MM.1S (cell line): ENCODE data around the gene SHISA7.
A peak's percentile ranks its signal among the peaks of the same experiment; 100 is the strongest.

ENCODE experiments used
- DNase-seq: peaks from one replicate; pipeline ENCODE4 v3.0.0-alpha.2; 2015
- H2AFZ ChIP-seq: fragments of 300-600 bp; sonication (generic); 2 replicates; pipeline ENCODE4 v1.6.0; 2016; ENCODE audit warnings: antibody characterized with exemption, low read length
- H3F3A ChIP-seq: fragments of 300-600 bp; sonication (generic); 2 replicates; pipeline ENCODE4 v1.6.1; 2016; ENCODE audit warnings: mild to moderate bottlenecking, antibody characterized with exemption, low read length, moderate library complexity, mixed read lengths; ENCODE audit not compliant: insufficient read depth
- H3K27ac ChIP-seq: fragments of 300-600 bp; sonication (generic); 2 replicates; pipeline ENCODE4 v1.5.1; 2016; ENCODE audit warnings: mild to moderate bottlenecking, low read length
- H3K27me3 ChIP-seq: fragments of 300-600 bp; sonication (generic); replicated peaks from 2 replicates; pipeline ENCODE4 v1.6.0; 2016; ENCODE audit warnings: low read length; ENCODE audit not compliant: insufficient read depth
- H3K36me3 ChIP-seq: fragments of 300-600 bp; sonication (generic); replicated peaks from 2 replicates; pipeline ENCODE4 v1.6.1; 2016; ENCODE audit warnings: mild to moderate bottlenecking, low read length, mixed read lengths; ENCODE audit not compliant: insufficient read depth
- H3K4me1 ChIP-seq: fragments of 300-600 bp; sonication (generic); 2 replicates; pipeline ENCODE4 v1.6.1; 2016; ENCODE audit warnings: low read length, mixed read lengths
- H3K4me2 ChIP-seq: fragments of 300-600 bp; sonication (generic); 2 replicates; pipeline ENCODE4 v1.6.0; 2016; ENCODE audit warnings: low read depth, low read length
- H3K4me3 ChIP-seq: fragments of 300-600 bp; sonication (generic); 2 replicates; pipeline ENCODE4 v1.5.1; 2016; ENCODE audit warnings: low read length, mixed read lengths
- H3K79me2 ChIP-seq: fragments of 300-600 bp; sonication (generic); 2 replicates; pipeline ENCODE4 v1.6.1; 2016; ENCODE audit warnings: mixed run types, low read length, mixed read lengths
- H3K9ac ChIP-seq: fragments of 300-600 bp; sonication (generic); 2 replicates; pipeline ENCODE4 v1.6.1; 2016; ENCODE audit warnings: low read length, mixed read lengths
- H3K9me2 ChIP-seq: fragments of 300-600 bp; sonication (generic); replicated peaks from 2 replicates; pipeline ENCODE4 v1.6.1; 2016; ENCODE audit warnings: mild to moderate bottlenecking, low read length, mixed read lengths; ENCODE audit not compliant: insufficient read depth
- H3K9me3 ChIP-seq: fragments of 300-600 bp; sonication (generic); replicated peaks from 2 replicates; pipeline ENCODE4 v1.6.1; 2016; ENCODE audit warnings: mild to moderate bottlenecking, low read length, mixed read lengths; ENCODE audit not compliant: insufficient read depth
- H4K20me1 ChIP-seq: fragments of 300-600 bp; sonication (generic); 2 replicates; pipeline ENCODE4 v1.6.1; 2016; ENCODE audit warnings: mild to moderate bottlenecking, low read length, moderate library complexity, mixed read lengths; ENCODE audit not compliant: insufficient read depth
- EZH2 ChIP-seq: fragments of 300-600 bp; sonication (generic); optimal IDR thresholded peaks from 2 replicates; pipeline ENCODE3; 2017; ENCODE audit warnings: low read depth, mild to moderate bottlenecking, antibody characterized with exemption, low read length, mixed read lengths
- EZH2phosphoT487 ChIP-seq: fragments of 300-600 bp; sonication (generic); IDR thresholded peaks from 2 replicates; pipeline ENCODE4 v1.6.1; 2018; ENCODE audit warnings: antibody characterized with exemption, low read length
- TF ChIP-seq, protein P1 (sequence below): fragments of 300-600 bp; sonication (generic); IDR thresholded peaks from 2 replicates; pipeline ENCODE4 v1.5.1; 2016; ENCODE audit warnings: antibody characterized with exemption, low read length, mixed read lengths

The SHISA7 gene

DNA sequence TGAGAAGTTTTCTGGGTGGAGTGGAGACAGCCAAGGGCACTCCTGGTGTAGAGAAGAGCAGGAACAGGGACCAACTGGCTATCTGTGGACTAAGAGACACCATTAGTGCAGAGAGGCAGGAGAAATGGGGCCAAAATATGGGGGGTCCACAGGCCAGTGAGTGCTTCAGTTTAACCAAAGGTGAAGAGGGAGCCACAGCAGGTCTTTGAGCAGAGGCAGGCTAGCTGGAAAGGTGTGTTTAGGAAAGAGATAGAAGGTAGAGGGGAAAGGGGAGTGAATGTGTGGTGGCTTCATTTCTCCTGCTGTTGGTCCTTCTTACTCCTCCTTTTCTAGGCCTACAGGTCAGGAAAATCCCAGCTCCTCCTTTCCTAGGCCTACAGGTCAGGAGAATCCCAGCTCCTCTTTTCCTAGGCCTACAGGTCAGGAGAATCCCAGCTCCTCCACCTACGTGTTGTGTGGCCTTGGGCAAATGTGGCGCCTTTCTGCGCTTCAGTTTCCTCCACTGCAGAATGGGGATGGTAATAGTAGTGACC lies 60.5 kb downstream of the SHISA7 start:
- H3K9ac ChIP-seq: peak overlapping the region; percentile 74; the same call in 1 of the 2 replicates
- no peaks in the 10 kb centered on the region for H3K27me3 ChIP-seq
- peak overlapping the region; percentile 68; the same call in 1 of the 2 replicates for H3K4me3 ChIP-seq
- H3K9me2 ChIP-seq: no peaks in the 10 kb centered on the region
- H3K27ac ChIP-seq: no peak overlapping the region
- peaks cover 48% of the 10 kb centered on the region for H3K79me2 ChIP-seq
- H3K36me3 ChIP-seq: peaks cover 9% of the 10 kb centered on the region; the same call in 1 of the 2 replicates
- TF ChIP-seq, protein P1, sequence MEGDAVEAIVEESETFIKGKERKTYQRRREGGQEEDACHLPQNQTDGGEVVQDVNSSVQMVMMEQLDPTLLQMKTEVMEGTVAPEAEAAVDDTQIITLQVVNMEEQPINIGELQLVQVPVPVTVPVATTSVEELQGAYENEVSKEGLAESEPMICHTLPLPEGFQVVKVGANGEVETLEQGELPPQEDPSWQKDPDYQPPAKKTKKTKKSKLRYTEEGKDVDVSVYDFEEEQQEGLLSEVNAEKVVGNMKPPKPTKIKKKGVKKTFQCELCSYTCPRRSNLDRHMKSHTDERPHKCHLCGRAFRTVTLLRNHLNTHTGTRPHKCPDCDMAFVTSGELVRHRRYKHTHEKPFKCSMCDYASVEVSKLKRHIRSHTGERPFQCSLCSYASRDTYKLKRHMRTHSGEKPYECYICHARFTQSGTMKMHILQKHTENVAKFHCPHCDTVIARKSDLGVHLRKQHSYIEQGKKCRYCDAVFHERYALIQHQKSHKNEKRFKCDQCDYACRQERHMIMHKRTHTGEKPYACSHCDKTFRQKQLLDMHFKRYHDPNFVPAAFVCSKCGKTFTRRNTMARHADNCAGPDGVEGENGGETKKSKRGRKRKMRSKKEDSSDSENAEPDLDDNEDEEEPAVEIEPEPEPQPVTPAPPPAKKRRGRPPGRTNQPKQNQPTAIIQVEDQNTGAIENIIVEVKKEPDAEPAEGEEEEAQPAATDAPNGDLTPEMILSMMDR: no peak
- TF ChIP-seq EZH2phosphoT487 (no peak), EZH2 (no peak)
- DNase-seq: no peak
- peak overlapping the region; percentile 63; the same call in 1 of the 2 replicates for H3K4me2 ChIP-seq
- H4K20me1 ChIP-seq: peaks cover 15% of the 10 kb centered on the region
- H2AFZ ChIP-seq: no peak overlapping the region
- no peaks in the 10 kb centered on the region for H3K9me3 ChIP-seq
- peaks cover 29% of the 10 kb centered on the region for H3K4me1 ChIP-seq
- peaks cover 35% of the 10 kb centered on the region for H3F3A ChIP-seq

DNA sequence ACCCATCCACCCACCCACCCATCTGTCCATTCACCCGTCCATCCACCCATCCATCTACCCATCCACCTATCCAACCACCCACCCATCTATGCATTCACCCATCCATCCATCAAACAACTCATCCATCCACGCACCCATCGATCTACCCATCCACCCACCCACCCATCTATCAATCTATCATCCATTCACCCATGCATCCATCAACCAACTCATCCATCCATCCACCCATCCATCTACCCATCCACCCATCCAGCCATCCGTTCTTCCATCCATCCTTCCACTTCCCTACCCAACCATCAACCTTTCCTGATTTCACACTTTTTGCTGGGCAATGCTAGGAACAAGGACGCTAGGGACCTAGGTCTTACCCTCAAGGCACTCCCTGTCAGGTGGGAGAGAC lies 61.1 kb downstream of the SHISA7 start:
- H2AFZ ChIP-seq: no peak overlapping the region
- H3F3A ChIP-seq: peaks cover 30% of the 10 kb centered on the region
- no peak overlapping the region for H3K27ac ChIP-seq
- H3K4me1 ChIP-seq: peaks cover 23% of the 10 kb centered on the region
- H3K36me3 ChIP-seq: peaks cover 5% of the 10 kb centered on the region; the same call in 1 of the 2 replicates
- H4K20me1 ChIP-seq: peaks cover 10% of the 10 kb centered on the region
- H3K4me3 ChIP-seq: no peak overlapping the region
- no peak for TF ChIP-seq EZH2
- H3K79me2 ChIP-seq: peaks cover 42% of the 10 kb centered on the region
- no peaks in the 10 kb centered on the region for H3K27me3 ChIP-seq
- no peaks in the 10 kb centered on the region for H3K9me2 ChIP-seq
- no peaks in the 10 kb centered on the region for H3K9me3 ChIP-seq
- no peak overlapping the region for H3K4me2 ChIP-seq
- DNase-seq: no peak
- H3K9ac ChIP-seq: no peak overlapping the region

DNA sequence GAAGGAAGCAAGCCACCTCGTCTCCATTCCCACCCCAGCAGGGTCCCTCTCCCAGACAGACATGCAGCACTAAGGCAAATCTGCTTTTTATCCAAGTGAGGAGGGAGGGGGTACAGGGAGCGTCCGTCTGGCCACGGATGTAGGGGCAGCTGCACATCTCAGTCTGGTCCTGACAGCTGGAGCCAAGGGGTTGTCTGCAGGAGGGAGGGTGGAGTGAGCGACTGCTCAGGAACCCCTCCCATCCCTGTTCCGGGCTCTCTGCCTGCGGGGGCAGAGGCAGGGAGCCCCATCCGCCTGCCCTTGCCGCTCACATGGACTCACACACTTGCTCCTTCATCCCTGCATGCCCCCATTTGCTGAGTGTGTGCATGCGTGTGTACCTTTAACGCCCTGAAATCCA lies 63.9 kb downstream of the SHISA7 start:
- TF ChIP-seq EZH2phosphoT487 (no peak), EZH2 (no peak)
- TF ChIP-seq, protein P1: no peak
- H4K20me1 ChIP-seq: no peaks in the 10 kb centered on the region
- H3K27ac ChIP-seq: no peak overlapping the region
- H3K4me2 ChIP-seq: no peak overlapping the region
- no peaks in the 10 kb centered on the region for H3K9me2 ChIP-seq
- H3K4me1 ChIP-seq: peaks cover 13% of the 10 kb centered on the region; the same call in 1 of the 2 replicates
- H3F3A ChIP-seq: peaks cover 5% of the 10 kb centered on the region
- peaks cover 21% of the 10 kb centered on the region for H3K79me2 ChIP-seq
- 0 out of 2 replicates have a peak, but pooled peaks cover 6% of the 10 kb centered on the region for H3K27me3 ChIP-seq
- H3K9ac ChIP-seq: no peak overlapping the region
- no peak overlapping the region for H2AFZ ChIP-seq
- no peak for DNase-seq
- no peak overlapping the region for H3K4me3 ChIP-seq
- H3K36me3 ChIP-seq: no peaks in the 10 kb centered on the region
- H3K9me3 ChIP-seq: no peaks in the 10 kb centered on the region
